GM18951 (cell line): ENCODE results near the gene FAM107A.

Experiments used
- POLR2A ChIP-seq: IDR thresholded peaks from 4 replicates; pipeline ENCODE4 v1.6.1; 2011; ENCODE audit warnings: mild to moderate bottlenecking; ENCODE audit not compliant: insufficient read length, insufficient read depth; ENCODE audit errors: extremely low read depth
- in situ Hi-C: fragments of 300-500 bp; cut with MboI; formaldehyde crosslinking; loops from one replicate; pipeline ENCODE4 v1.12.0; 2022; ENCODE audit warnings: low sequenced_read_pairs, mixed read lengths, inconsistent platforms; ENCODE audit not compliant: unreplicated experiment

The FAM107A gene

GRCh38 chr3:58585005-58585786 lies 8.0 kb upstream of the FAM107A start:
- in situ Hi-C loops, result no loop called here
- TF ChIP-seq POLR2A, result no peak

- TF ChIP-seq POLR2A, result no peak
- in situ Hi-C loops, result no loop called here
These were observed 7.5 kb upstream of the FAM107A start for GRCh38 chr3:58584690-58585004.

- in situ Hi-C loops, result no loop called here
- TF ChIP-seq POLR2A, result no peak
These were observed 4.3 kb upstream of the FAM107A start for GRCh38 chr3:58581328-58582091.

GRCh38 chr3:58580826-58581327 lies 3.7 kb upstream of the FAM107A start:
- TF ChIP-seq POLR2A, result no peak
- in situ Hi-C loops, result no loop called here

GRCh38 chr3:58578873-58579272 lies 1.7 kb upstream of the FAM107A start:
- TF ChIP-seq POLR2A, result no peak
- in situ Hi-C loops, result no loop called here

GRCh38 chr3:58576716-58577115 lies 475 bp downstream of the FAM107A start:
- in situ Hi-C loops, result no loop called here
- TF ChIP-seq POLR2A, result no peak

- no peak for TF ChIP-seq POLR2A
- in situ Hi-C loops, result no loop called here
These were observed 1.1 kb downstream of the FAM107A start for GRCh38 chr3:58575971-58576652.

GRCh38 chr3:58574682-58575081 lies 2.5 kb downstream of the FAM107A start:
- in situ Hi-C loops, result no loop called here
- TF ChIP-seq POLR2A, result no peak

- in situ Hi-C loops, result no loop called here
- no peak for TF ChIP-seq POLR2A
These were observed 3.1 kb downstream of the FAM107A start for GRCh38 chr3:58574106-58574505.

GRCh38 chr3:58573640-58574039 lies 3.6 kb downstream of the FAM107A start:
- TF ChIP-seq POLR2A, result no peak
- in situ Hi-C loops, result no loop called here

GRCh38 chr3:58572634-58573230 lies 4.5 kb downstream of the FAM107A start:
- in situ Hi-C loops, result no loop called here
- no peak for TF ChIP-seq POLR2A

- in situ Hi-C loops, result no loop called here
- no peak for TF ChIP-seq POLR2A
These were observed 5.1 kb downstream of the FAM107A start for GRCh38 chr3:58572013-58572633.

- in situ Hi-C loops, result no loop called here
- TF ChIP-seq POLR2A, result no peak
These were observed 6.3 kb downstream of the FAM107A start for GRCh38 chr3:58570851-58571250.
